Suppressor macrophage (primary cell): Measurements from ENCODE around the gene DRAM1.
"Not testable (repeated sequence)": the region's sequence is repeated elsewhere in the genome, so short reads cannot be mapped to it uniquely, and the experiment has no call there.

Source experiments
- DNase-seq, 4 experiments: peaks; one replicate each; pipeline ENCODE4 v3.0.0-alpha.2; 2020 to 2022
- total RNA-seq, 17 experiments: gene quantifications; one replicate each; lab custom pipeline; 2026; ENCODE audit warnings: mixed read lengths in 6 of 17, inconsistent platforms in 3 of 17; lab: John Stamatoyannopoulos, UW

Gene DRAM1
- 125 to 610 (median 188) reads per million in 17 experiments for total RNA-seq

DNA sequence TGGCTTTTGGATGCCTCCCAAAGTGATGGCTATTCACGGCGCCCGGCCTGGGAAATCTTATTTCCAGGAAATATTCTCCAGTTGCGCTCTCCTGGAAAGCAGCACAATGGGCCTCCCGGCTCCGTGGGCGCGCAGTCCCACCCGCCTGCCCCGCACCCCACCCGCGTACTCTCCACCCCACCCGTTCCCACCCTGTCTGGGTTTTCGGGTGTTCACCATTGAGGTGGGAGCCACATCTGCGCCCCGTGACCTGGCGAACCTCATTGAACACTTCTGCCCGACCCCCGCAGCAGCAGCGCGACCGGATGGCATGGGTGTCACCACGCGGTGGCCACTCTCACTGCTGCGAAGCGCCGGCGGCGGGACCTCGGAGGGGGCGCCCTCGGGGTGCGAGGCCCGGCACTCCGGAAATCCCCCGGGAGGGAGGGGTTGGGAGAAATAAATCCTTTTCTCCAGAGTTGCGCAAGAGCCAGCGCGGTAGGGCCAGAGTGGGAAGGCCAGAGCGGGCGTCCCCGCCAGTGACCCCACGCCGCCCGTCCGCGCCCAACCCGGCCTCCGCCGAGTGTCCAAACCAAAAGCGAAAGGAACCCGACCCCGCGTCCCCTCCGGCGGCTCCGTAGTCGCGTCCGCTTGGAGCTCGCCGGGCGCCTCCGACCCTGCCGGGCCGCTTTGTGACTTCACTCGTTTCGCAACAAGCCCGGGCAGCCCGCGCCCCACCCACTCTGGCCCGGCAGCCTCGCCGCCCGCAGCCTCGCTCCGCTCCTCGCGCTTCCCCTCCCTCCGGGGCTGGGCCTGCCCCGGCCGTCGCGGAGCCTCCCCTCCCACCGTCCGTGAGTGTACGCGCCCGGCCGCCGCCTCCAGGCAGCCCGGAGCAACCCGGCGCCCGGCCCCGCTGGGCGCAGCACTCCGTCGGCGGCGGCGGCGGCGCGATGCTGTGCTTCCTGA lies at the start of gene DRAM1:
TSS of gene DRAM1 (plus strand) at position 720 of the 945 bp plus-strand sequence. CDS start at position 930, 210 bp downstream.
- peak; percentile 91 to 97 (median 96) for DNase-seq

GRCh38 chr12:101828463-101829196 lies 48.8 kb upstream of the DRAM1 start:
- no peak for DNase-seq

- DNase-seq: peak in 1 of 4 experiments; percentile 16
These were observed 47.6 kb upstream of the DRAM1 start for GRCh38 chr12:101829639-101830366.

DNA sequence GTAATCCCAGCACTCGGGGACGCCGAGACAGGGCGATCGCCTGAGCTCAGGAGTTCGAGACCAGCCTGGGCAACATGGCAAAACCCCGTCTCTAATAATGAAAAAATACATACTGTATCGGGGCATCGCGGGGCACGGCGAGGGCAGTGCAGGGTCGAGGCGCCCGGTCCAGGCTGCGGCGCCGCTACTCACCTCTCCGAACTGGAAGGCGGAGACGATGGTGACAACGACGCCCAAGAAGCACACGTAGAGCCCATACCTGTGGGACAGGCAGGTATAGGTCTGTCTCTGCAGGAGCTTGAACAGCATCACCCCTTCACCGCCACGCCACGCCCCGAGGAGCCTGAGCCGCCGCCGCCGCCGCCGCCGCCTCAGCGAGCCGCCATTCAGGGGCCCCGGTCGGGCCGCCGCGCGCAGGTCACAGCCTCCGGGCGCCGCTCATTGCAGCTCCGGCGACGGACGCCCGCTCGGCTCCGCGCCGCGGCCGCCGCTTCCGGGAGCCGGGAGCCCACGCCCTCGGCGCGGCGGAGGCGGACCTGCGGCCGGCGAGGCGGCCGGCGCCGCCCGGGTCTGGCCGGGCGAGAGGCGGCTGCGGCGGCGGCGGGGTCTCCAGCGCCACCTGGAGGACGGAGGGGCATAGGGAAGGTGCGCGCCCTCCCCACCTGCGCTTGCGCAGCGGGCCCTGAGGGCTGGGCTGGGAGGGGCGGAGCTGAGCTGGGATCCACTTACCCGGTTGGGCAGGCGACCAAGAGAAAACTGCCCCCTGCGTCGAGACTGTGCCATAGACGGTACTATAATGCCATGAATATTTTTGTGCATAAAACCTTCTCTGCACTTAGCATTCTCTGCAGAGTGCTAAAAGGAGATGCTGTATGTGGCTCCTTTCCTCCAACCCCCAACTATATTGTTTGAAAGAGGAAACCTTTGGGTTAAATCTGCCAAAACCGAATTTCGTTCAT lies 46.7 kb upstream of the DRAM1 start, which contains the start of gene GNPTAB:
TSS of gene GNPTAB (minus strand) at position 593 of the 959 bp plus-strand sequence. CDS start at position 309, 284 bp downstream.
- peak; percentile 96 to 98 (median 96) for DNase-seq

- no peak for DNase-seq
These were observed 45.4 kb upstream of the DRAM1 start for GRCh38 chr12:101832030-101832429.

DNA sequence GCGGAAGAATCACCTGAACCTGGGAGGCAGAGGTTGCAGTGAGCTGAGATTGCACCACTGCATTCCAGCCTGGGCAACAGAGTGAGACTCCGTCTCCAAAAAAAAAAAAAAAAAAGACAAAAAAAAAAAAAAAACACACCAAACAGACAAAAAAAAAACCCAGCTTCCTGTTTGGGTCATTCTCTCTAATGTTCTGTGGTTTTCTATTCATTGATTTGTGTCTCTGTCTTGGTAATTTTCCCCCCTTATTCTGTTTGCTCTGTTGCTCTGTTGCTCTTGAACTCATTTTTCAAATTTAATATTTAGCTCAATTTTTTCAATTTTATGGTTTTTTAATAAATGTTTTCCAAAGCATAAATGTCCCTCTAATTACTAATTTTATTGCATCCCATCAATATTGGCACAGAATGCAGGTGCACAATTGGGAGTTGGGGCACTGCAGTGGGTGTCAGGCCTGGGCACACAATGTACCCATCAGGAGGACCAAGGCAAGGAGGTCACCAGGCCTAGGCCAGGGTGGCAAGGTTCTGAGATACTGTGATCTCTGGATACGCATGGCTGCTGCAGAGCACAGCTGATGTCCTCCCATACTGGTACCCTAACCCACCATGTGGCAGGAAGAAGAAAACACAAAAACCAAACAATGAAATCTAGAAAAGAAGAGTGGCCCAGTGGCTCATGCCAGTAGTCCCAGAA lies 38.6 kb upstream of the DRAM1 start:
- DNase-seq: no peak

- DNase-seq: peak; percentile 76 to 85 (median 82)
These were observed 37.8 kb upstream of the DRAM1 start for GRCh38 chr12:101839324-101840283.

GRCh38 chr12:101841069-101841468 lies 36.3 kb upstream of the DRAM1 start:
- DNase-seq: no peak

DNA sequence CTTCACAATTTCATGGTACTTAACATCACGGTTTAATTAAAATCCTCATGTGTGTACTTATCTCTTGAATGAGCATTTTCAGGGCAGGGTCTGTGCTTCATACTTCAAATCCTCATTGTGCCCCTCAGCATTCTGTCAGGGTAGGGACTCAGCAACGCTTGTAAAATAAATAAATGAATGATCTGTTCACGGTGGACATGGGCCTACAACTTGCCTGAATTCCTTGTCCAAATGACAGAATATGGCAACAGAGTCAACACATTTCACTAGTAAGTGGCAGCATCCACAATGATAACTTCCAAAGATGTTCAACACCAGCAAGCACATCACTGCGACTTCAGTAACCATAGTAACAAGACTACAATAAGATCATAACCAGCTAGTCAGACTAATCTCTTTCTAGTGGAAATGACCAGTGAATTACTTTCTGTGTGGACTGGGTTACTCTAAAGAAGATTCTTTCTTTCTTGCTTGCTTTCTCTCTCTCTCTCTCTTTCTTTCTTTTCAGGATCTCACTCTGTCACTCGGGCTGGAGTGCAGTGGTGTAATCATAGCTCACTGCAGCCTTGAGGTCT lies 32.2 kb upstream of the DRAM1 start:
- no peak for DNase-seq

GRCh38 chr12:101847325-101847724 lies 30.1 kb upstream of the DRAM1 start:
- DNase-seq: no peak

DNA sequence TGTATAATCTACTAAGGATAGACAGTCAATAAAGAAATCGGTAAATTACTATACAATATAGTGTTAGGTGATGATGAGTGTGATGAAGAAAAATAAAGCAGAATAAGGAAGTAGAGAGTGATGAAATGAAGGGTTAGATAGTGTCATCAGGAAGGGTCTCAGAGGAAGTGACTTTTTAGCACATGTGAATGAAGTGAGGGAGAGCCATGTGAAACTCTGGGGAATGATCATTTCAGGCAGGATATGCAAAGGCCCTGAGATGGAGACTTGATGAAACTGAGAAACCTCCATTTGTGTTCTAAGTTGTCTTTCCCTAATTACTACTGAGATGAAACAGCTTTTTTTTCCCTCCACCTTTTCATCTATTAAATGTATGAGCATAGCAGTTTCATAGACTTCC lies 27.2 kb upstream of the DRAM1 start:
- peak; percentile 32 to 77 (median 63) for DNase-seq

DNA sequence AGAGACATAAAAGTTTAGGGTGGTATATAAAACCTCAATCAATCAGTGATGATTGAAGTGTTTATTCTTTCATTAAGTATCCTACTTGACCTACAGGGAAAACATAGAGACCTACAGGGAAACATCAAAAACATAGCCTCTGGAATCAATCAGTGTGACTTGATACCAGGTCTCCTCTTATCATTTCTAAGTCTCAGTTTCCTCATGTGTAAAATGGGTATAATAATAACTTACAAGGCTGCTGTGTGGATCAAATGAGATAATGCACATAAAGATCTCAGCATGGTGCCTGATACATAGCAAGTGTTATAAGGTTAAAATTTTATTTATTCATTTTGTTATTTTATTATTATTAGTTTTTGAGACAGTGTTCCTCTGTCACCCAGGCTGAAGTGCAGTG lies 24.4 kb upstream of the DRAM1 start:
- no peak for DNase-seq

DNA sequence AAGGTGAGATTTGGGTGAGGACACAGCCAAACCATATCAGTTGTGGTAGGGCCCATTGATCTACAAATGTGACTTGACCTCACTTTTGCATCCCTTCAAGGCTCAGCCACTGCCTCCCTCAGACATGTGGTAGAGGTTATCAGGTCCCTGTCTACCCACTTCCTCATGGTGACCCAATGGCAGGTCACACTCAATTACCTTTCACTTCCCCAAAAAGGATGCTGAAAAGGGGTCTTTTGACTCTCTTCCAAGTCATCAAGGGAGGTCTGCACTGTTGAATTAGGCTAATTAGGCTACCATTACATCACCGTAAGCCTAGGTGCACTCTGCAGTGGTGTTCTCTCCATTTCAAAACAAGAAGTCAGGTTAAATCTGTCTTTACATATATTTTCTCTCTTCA lies 22.6 kb upstream of the DRAM1 start:
- no peak for DNase-seq

DNA sequence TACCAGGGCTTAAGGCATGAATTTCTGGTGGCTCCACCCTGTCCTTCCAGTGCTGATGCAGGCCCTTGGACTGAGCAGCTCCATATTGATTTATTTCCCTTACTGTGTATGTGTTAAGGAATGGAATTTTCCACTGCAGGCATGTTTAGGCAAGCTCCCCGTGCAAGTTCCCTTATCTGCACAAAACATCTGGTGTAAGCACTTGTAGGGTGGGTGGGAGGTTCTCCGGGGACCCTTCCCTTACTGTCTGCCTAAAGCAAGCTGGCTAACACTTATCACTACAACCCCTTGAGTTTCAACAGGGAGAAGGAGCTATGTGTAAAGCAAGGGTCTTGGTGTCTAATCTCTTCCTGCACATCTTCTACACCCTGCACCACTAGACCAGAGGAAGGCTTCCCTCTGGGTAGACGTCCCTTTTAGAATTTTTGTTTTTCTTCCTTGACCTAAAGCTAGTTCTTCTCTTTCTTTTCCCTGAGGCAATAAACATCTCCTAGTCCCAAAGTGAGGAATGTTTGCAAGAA lies 22.0 kb upstream of the DRAM1 start:
- DNase-seq: peak in 1 of 4 experiments; percentile 18

DNA sequence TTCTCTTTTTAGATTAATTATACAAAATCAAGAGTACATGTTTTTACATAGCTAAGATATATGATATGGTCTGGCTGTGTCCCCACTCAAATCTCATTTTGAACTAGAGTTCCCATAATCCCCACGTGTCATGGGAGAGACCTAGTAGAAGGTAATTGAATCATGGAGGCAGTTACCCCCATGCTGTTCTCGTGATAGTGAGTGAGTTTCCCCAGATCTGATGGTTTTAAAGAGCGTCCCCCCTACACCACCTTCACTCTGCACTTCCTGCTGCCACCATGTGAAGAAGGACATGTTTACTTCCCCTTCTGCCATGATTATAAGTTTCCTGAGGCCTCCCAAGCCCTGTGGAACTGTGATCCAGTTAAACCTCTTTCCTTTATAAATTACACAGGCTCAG lies 21.4 kb upstream of the DRAM1 start:
- peak in 3 of 4 experiments; percentile 21 to 31 (median 24) for DNase-seq

GRCh38 chr12:101856614-101857013 lies 20.8 kb upstream of the DRAM1 start:
- not testable (repeated sequence) for DNase-seq

DNA sequence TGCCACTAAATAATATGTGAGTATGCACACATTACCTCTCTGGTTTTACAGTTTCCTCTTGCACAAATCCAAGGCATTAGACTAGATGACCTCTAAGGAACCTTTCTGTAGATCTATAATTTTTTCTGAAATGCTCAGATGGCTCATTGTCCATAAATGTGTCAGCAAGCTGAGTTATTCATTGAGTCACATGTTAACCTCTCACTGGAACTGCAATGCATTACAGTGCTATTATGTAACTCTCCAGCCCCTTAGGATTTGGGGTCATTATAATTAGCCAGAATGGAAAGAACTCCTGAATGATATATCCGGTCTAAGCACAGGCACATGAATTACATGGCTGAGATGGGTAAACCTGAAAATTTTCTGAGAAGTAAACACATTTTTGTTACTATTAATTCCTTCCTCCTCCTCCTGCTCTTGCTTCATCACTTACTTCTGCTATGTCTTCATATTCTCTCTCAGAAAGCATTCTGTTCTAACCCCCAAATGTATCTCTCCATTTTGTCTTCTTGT lies 20.3 kb upstream of the DRAM1 start:
- DNase-seq: peak; percentile 42 to 85 (median 64)

- peak in 3 of 4 experiments; percentile 32 to 59 (median 56) for DNase-seq
These were observed 19.0 kb upstream of the DRAM1 start for GRCh38 chr12:101858361-101858760.
